Liver (tissue), 9 donors: ENCODE results near the gene SRRM2. TPM values are rescaled to one million over a fixed set of nuclear protein-coding genes. Genes with fewer than 3 reads are reported as not detected.

Source experiments
- DNase-seq: peaks from one replicate; pipeline ENCODE4 v3.0.0-alpha.2; 2017; ENCODE audit warnings: low spot score
- H3K27ac ChIP-seq, 2 donors: one replicate each; pipeline ENCODE4 v1.7.0; 2013; ENCODE audit warnings: inconsistent platforms in 2 of 2, low read length in 2 of 2, control low read depth in 1 of 2, low read depth in 1 of 2, mild to moderate bottlenecking in 1 of 2
- H3K27me3 ChIP-seq, 4 donors: one replicate each; pipeline versions ENCODE4 v1.6.1 to v1.7.0; 2013; ENCODE audit warnings: low read length in 3 of 4, inconsistent platforms in 1 of 4, mild to moderate bottlenecking in 1 of 4, moderate library complexity in 1 of 4; ENCODE audit not compliant: control insufficient read depth in 4 of 4, insufficient read depth in 4 of 4
- H3K36me3 ChIP-seq, 4 donors: one replicate each; pipeline versions ENCODE4 v1.6.1 to v1.7.0; 2013; ENCODE audit warnings: low read length in 3 of 4, mild to moderate bottlenecking in 3 of 4, low read depth in 1 of 4, moderate library complexity in 1 of 4; ENCODE audit not compliant: control insufficient read depth in 4 of 4, insufficient read depth in 3 of 4
- H3K4me1 ChIP-seq, 4 donors: one replicate each; pipeline versions ENCODE4 v1.6.1 to v1.7.0; 2013; ENCODE audit warnings: low read length in 3 of 4, mild to moderate bottlenecking in 3 of 4, moderate library complexity in 1 of 4; ENCODE audit not compliant: control insufficient read depth in 4 of 4, insufficient read depth in 4 of 4
- H3K4me3 ChIP-seq, 3 donors: one replicate each; pipeline versions ENCODE4 v1.6.1 to v1.7.0; 2013; ENCODE audit warnings: low read length in 3 of 3, control low read depth in 1 of 3, low read depth in 1 of 3, mild to moderate bottlenecking in 1 of 3
- H3K9ac ChIP-seq, 2 donors: one replicate each; pipeline ENCODE4 v1.7.0; 2013; ENCODE audit warnings: low read length in 2 of 2, mild to moderate bottlenecking in 2 of 2, moderate library complexity in 2 of 2, control low read depth in 1 of 2, low read depth in 1 of 2
- H3K9me3 ChIP-seq, 4 donors: one replicate each; pipeline versions ENCODE4 v1.6.1 to v1.7.0; 2013; ENCODE audit warnings: low read length in 3 of 4; ENCODE audit not compliant: control insufficient read depth in 4 of 4
- FOXA2 ChIP-seq: IDR thresholded peaks from 2 replicates; pipeline ENCODE4 v1.6.1; 2016; ENCODE audit warnings: antibody characterized with exemption
- GABPA ChIP-seq, 2 donors: IDR thresholded peaks in 1 of 2; conservative IDR thresholded peaks in 1 of 2; 2 replicates each; pipeline ENCODE4 v1.6.1; 2016; ENCODE audit warnings: antibody characterized with exemption in 2 of 2, mild to moderate bottlenecking in 1 of 2, moderate library complexity in 1 of 2
- JUND ChIP-seq, 2 donors: IDR thresholded peaks; 2 replicates each; pipeline ENCODE4 v1.6.1; 2016; ENCODE audit warnings: antibody characterized with exemption in 2 of 2
- NR2F2 ChIP-seq: IDR thresholded peaks from 2 replicates; pipeline ENCODE4 v1.6.1; 2016; ENCODE audit warnings: antibody characterized with exemption
- RAD21 ChIP-seq, 2 donors: IDR thresholded peaks; 2 replicates each; pipeline ENCODE4 v1.6.1; 2016; ENCODE audit warnings: antibody characterized with exemption in 2 of 2, mild to moderate bottlenecking in 2 of 2
- REST ChIP-seq: IDR thresholded peaks from 2 replicates; pipeline ENCODE4 v1.6.1; 2016; ENCODE audit warnings: antibody characterized with exemption, mild to moderate bottlenecking
- WGBS: extraction: QIAGEN DNeasy Blood & Tissue Kit; methylation state at CpG from one replicate; pipeline ENCODE4 v1.1.7; 2013; 5-methylcytosine and 5-hydroxymethylcytosine counted together
- polyA plus RNA-seq, 2 donors: library from polyadenylated mRNA; stranded (reverse) in 1 of 2; unstranded in 1 of 2; fragments of 200-250 nt in 1 of 2; fragments of >200 nt in 1 of 2; fragmentation: Nextera tagmentation in 1 of 2; extraction: Ambion mirVana in 1 of 2; gene quantifications; one replicate each; pipeline versions ENCODE4 v1.2.1 to v1.2.3, GENCODE V29; 2013 to 2015
- total RNA-seq, 2 donors: library from RNA; depleted of rRNA; stranded (reverse); fragments of >200 nt; gene quantifications; one replicate each; pipeline ENCODE4 v1.2.3, GENCODE V29; 2014
- donor health status: healthy.
- donor health status: healthy.
- donor health status: healthy.
- donor health status: healthy.
- donor health status: healthy.

SRRM2 gene
- total and polyA plus RNA-seq, 4 donors = 84.8 to 199 (median 133) TPM

- no peak overlapping the region for H3K27ac ChIP-seq
- TF ChIP-seq RAD21 (IDR thresholded peaks at IDR 0.05) = no peak
- peak; percentile 99 for TF ChIP-seq REST
- peak; percentile 72 for DNase-seq
- H3K4me1 ChIP-seq = peaks cover 13 to 19% (median 18%) of the 10 kb centered on the region in 4 donors
- H3K36me3 ChIP-seq = no peaks in the 10 kb centered on the region
- H3K9me3 ChIP-seq = no peaks in the 10 kb centered on the region
- H3K9ac ChIP-seq = no peak overlapping the region
- no peaks in the 10 kb centered on the region for H3K27me3 ChIP-seq
- 21% methylated on average over 33 of the region's 33 CpGs for WGBS
- H3K4me3 ChIP-seq = no peak overlapping the region
Measured at GRCh38 chr16:2715519-2715918, 36.9 kb upstream of the SRRM2 start.

- Histone ChIP-seq H3K4me3 (no peak overlapping the region), H3K27ac (no peak overlapping the region), H3K9ac (no peak overlapping the region), H3K4me1 (peaks cover 13 to 19% (median 18%) of the 10 kb centered on the region in 4 donors), H3K27me3 (no peaks in the 10 kb centered on the region), H3K36me3 (no peaks in the 10 kb centered on the region), H3K9me3 (no peaks in the 10 kb centered on the region)
- no peak for DNase-seq
- WGBS = 67% methylated on average over 17 of the region's 17 CpGs
- no peak for TF ChIP-seq NR2F2
Measured at GRCh38 chr16:2715966-2716885, 36.2 kb upstream of the SRRM2 start.

- TF ChIP-seq GABPA (IDR thresholded peaks at IDR 0.05 in 1 of 2, conservative IDR thresholded peaks at IDR 0.05 in 1 of 2) (no peak), FOXA2 (no peak), JUND (IDR thresholded peaks at IDR 0.05) (no peak)
- Histone ChIP-seq H3K27me3 (no peaks in the 10 kb centered on the region), H3K9me3 (no peaks in the 10 kb centered on the region), H3K9ac (no peak overlapping the region), H3K36me3 (no peaks in the 10 kb centered on the region), H3K27ac (no peak overlapping the region), H3K4me1 (peaks cover 13 to 21% (median 18%) of the 10 kb centered on the region in 4 donors), H3K4me3 (no peak overlapping the region)
- DNase-seq = no peak
- 88% methylated on average over 10 of the region's 10 CpGs for WGBS
Measured at GRCh38 chr16:2716948-2717347, 35.5 kb upstream of the SRRM2 start.
